ENCODE results near the gene ART3.

DNA sequence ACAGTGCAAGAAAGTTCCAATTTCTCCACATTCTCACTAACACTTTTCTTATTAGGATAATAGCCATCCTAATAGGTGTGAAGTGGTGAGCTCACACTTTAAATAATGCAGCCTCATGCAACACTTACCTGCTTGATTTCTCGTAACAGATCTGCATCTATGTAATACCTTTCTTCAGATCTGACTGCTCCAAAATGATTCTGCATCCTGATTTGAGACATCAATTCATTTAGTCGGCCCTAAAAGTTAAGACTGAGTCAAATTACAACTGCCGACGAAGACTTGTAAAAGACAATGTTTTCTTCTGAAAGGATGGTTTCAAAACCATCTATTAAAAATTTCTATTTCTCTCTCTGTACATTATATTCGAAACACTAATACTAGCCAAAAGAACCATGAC, 43.0 kb downstream of the ART3 start:
- TF ChIP-seq, protein P1, sequence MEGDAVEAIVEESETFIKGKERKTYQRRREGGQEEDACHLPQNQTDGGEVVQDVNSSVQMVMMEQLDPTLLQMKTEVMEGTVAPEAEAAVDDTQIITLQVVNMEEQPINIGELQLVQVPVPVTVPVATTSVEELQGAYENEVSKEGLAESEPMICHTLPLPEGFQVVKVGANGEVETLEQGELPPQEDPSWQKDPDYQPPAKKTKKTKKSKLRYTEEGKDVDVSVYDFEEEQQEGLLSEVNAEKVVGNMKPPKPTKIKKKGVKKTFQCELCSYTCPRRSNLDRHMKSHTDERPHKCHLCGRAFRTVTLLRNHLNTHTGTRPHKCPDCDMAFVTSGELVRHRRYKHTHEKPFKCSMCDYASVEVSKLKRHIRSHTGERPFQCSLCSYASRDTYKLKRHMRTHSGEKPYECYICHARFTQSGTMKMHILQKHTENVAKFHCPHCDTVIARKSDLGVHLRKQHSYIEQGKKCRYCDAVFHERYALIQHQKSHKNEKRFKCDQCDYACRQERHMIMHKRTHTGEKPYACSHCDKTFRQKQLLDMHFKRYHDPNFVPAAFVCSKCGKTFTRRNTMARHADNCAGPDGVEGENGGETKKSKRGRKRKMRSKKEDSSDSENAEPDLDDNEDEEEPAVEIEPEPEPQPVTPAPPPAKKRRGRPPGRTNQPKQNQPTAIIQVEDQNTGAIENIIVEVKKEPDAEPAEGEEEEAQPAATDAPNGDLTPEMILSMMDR (IDR thresholded peaks at IDR 0.05): no peak
- no peak for TF ChIP-seq ZNF423 (CRISPR knock-in tag; IDR thresholded peaks at IDR 0.05)
- no peak for TF ChIP-seq ZNF121 (CRISPR knock-in tag; IDR thresholded peaks at IDR 0.05)
- TF ChIP-seq, protein P2, sequence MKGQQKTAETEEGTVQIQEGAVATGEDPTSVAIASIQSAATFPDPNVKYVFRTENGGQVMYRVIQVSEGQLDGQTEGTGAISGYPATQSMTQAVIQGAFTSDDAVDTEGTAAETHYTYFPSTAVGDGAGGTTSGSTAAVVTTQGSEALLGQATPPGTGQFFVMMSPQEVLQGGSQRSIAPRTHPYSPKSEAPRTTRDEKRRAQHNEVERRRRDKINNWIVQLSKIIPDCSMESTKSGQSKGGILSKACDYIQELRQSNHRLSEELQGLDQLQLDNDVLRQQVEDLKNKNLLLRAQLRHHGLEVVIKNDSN (CRISPR knock-in tag; IDR thresholded peaks at IDR 0.05): no peak
- no peak for TF ChIP-seq GTF2I (CRISPR knock-in tag; conservative IDR thresholded peaks at IDR 0.05)
- no peak for TF ChIP-seq ZNF671 (CRISPR knock-in tag; IDR thresholded peaks at IDR 0.05)
- TF ChIP-seq JUN (CRISPR knock-in tag; IDR thresholded peaks at IDR 0.05): no peak
- TF ChIP-seq KAT7 (CRISPR knock-in tag; IDR thresholded peaks at IDR 0.05; ENCODE audit: borderline replicate concordance): no peak
- TF ChIP-seq, protein P3, sequence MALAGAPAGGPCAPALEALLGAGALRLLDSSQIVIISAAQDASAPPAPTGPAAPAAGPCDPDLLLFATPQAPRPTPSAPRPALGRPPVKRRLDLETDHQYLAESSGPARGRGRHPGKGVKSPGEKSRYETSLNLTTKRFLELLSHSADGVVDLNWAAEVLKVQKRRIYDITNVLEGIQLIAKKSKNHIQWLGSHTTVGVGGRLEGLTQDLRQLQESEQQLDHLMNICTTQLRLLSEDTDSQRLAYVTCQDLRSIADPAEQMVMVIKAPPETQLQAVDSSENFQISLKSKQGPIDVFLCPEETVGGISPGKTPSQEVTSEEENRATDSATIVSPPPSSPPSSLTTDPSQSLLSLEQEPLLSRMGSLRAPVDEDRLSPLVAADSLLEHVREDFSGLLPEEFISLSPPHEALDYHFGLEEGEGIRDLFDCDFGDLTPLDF (CRISPR knock-in tag; IDR thresholded peaks at IDR 0.05): no peak
- TF ChIP-seq IRF2 (CRISPR knock-in tag; IDR thresholded peaks at IDR 0.05; ENCODE audit: borderline replicate concordance, low read depth): no peak
- no peak for TF ChIP-seq MYBL2 (CRISPR knock-in tag; IDR thresholded peaks at IDR 0.05)
- no peak for TF ChIP-seq NR2C2 (CRISPR knock-in tag; IDR thresholded peaks at IDR 0.05)
- TF ChIP-seq SP1 (CRISPR knock-in tag; conservative IDR thresholded peaks at IDR 0.05): no peak
- TF ChIP-seq ZNF396 (CRISPR knock-in tag; IDR thresholded peaks at IDR 0.05; ENCODE audit: borderline replicate concordance): no peak
